Trophoblast cell (in vitro differentiated cells and primary cell): ENCODE data around the gene CHAMP1.

Experiments
- DNase-seq, 2 donors: peaks; one replicate each; pipeline ENCODE4 v3.0.0-alpha.2; 2016
- H2AFZ ChIP-seq: 2 replicates; pipeline ENCODE4 v1.6.1; 2013; ENCODE audit warnings: low read length, moderate library complexity, mild to moderate bottlenecking; ENCODE audit not compliant: insufficient read depth, poor library complexity
- H2AK5ac ChIP-seq: 2 replicates; pipeline ENCODE4 v1.6.1; 2013; ENCODE audit warnings: mild to moderate bottlenecking, low read length
- H2BK120ac ChIP-seq: 2 replicates; pipeline ENCODE4 v1.6.1; 2013; ENCODE audit warnings: low read length, mild to moderate bottlenecking, moderate library complexity; ENCODE audit not compliant: insufficient read depth, poor library complexity
- H2BK12ac ChIP-seq: 2 replicates; pipeline ENCODE4 v1.6.1; 2013; ENCODE audit warnings: mild to moderate bottlenecking, low read length, moderate library complexity
- H2BK5ac ChIP-seq: 2 replicates; pipeline ENCODE4 v1.6.1; 2013; ENCODE audit warnings: low read length, low read depth, moderate library complexity, mild to moderate bottlenecking; ENCODE audit not compliant: poor library complexity
- H3K14ac ChIP-seq: 2 replicates; pipeline ENCODE4 v1.6.1; 2013; ENCODE audit warnings: mild to moderate bottlenecking, low read length
- H3K18ac ChIP-seq: 2 replicates; pipeline ENCODE4 v1.6.1; 2013; ENCODE audit warnings: mild to moderate bottlenecking, low read length
- H3K23ac ChIP-seq: 2 replicates; pipeline ENCODE4 v1.6.1; 2013; ENCODE audit warnings: low read length
- H3K27ac ChIP-seq: 2 replicates; pipeline ENCODE4 v1.5.1; 2013; ENCODE audit warnings: low read depth, mild to moderate bottlenecking, inconsistent platforms, low read length, moderate library complexity
- H3K27me3 ChIP-seq: 2 replicates; pipeline ENCODE4 v1.6.1; 2013; ENCODE audit warnings: inconsistent platforms, mild to moderate bottlenecking, low read length, moderate library complexity; ENCODE audit not compliant: insufficient read depth
- H3K36me3 ChIP-seq, 2 experiments: 1 replicate in 1 of 2; 2 replicates in 1 of 2; pipeline ENCODE4 v1.6.1; 2013; ENCODE audit warnings: low read length in 2 of 2, mild to moderate bottlenecking in 2 of 2, moderate library complexity in 1 of 2; ENCODE audit not compliant: insufficient read depth in 2 of 2, control insufficient read depth in 1 of 2
- H3K4ac ChIP-seq: 2 replicates; pipeline ENCODE4 v1.6.1; 2013; ENCODE audit warnings: low read depth, mild to moderate bottlenecking, low read length, moderate library complexity
- H3K4me1 ChIP-seq, 2 experiments: 1 replicate in 1 of 2; 2 replicates in 1 of 2; pipeline ENCODE4 v1.6.1; 2013; ENCODE audit warnings: low read length in 2 of 2, mild to moderate bottlenecking in 2 of 2, moderate library complexity in 1 of 2; ENCODE audit not compliant: insufficient read depth in 2 of 2, control insufficient read depth in 1 of 2
- H3K4me2 ChIP-seq: 2 replicates; pipeline ENCODE4 v1.6.1; 2013; ENCODE audit warnings: inconsistent platforms, mild to moderate bottlenecking, low read length, moderate library complexity
- H3K4me3 ChIP-seq: 2 replicates; pipeline ENCODE4 v1.5.1; 2013; ENCODE audit warnings: mild to moderate bottlenecking, low read depth, low read length, inconsistent platforms
- H3K79me1 ChIP-seq: one replicate; pipeline ENCODE4 v1.6.1; 2013; ENCODE audit warnings: low read length
- H3K79me2 ChIP-seq: 2 replicates; pipeline ENCODE4 v1.6.1; 2013; ENCODE audit warnings: low read length, mild to moderate bottlenecking; ENCODE audit not compliant: control insufficient read depth, insufficient read depth, poor library complexity
- H3K9ac ChIP-seq: 2 replicates; pipeline ENCODE4 v1.6.1; 2013; ENCODE audit warnings: mild to moderate bottlenecking, low read length
- H3K9me3 ChIP-seq: 2 replicates; pipeline ENCODE4 v1.6.1; 2013; ENCODE audit warnings: low read depth, mild to moderate bottlenecking, control low read depth, inconsistent platforms, low read length; ENCODE audit not compliant: insufficient read depth
- H4K12ac ChIP-seq: 2 replicates; pipeline ENCODE4 v1.6.1; 2013; ENCODE audit warnings: low read depth, mild to moderate bottlenecking, low read length, moderate library complexity
- H4K8ac ChIP-seq: 2 replicates; pipeline ENCODE4 v1.6.1; 2013; ENCODE audit warnings: low read depth, mild to moderate bottlenecking, low read length, moderate library complexity
- H4K91ac ChIP-seq: one replicate; pipeline ENCODE4 v1.6.1; 2013; ENCODE audit warnings: low read depth, mild to moderate bottlenecking, low read length, moderate library complexity
- WGBS: extraction: QIAGEN DNeasy Blood & Tissue Kit; methylation state at CpG from one replicate; pipeline ENCODE4 v1.1.7; 2013; ENCODE audit warnings: missing lambda C conversion rate; ENCODE audit not compliant: insufficient read length, insufficient coverage; ENCODE audit errors: extremely low coverage; 5-methylcytosine and 5-hydroxymethylcytosine counted together

The CHAMP1 gene

DNA sequence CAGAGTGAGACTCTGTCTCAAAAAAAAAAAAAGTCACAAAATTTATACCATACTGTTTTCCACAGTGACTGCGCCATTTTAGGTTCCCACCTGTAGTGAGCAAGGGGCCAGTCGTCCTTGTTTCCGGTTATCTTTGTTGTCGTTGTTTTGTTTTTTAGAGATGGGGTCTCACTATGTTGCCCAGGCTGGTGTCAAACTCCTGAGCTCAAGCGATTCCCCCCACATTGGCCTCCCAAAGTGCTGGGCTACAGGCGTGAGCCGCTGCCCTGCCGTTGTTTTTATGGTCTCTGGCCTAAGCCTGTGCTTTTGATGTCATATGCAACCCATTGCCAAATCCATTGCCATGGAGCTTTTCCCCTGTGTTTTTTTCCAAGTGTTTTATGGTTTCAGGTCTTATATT lies 29.6 kb upstream of the CHAMP1 start:
- H3K14ac ChIP-seq: no peak overlapping the region
- H3K9ac ChIP-seq: no peak overlapping the region
- peak overlapping the region; percentile 54 for H3K4ac ChIP-seq
- WGBS: no CpG with 5 or more reads among the region's 8 CpGs
- H4K91ac ChIP-seq: no peak overlapping the region
- no peak overlapping the region for H2AFZ ChIP-seq
- no peak overlapping the region for H3K23ac ChIP-seq
- no peak overlapping the region for H3K18ac ChIP-seq
- no peaks in the 10 kb centered on the region for H3K27me3 ChIP-seq
- H4K12ac ChIP-seq: no peak overlapping the region
- no peak overlapping the region for H3K4me3 ChIP-seq
- H2BK12ac ChIP-seq: no peak overlapping the region
- DNase-seq: no peak
- H3K27ac ChIP-seq: no peak overlapping the region
- H3K36me3 ChIP-seq: peaks cover 24 to 41% of the 10 kb centered on the region in 2 experiments
- H3K4me1 ChIP-seq: peaks cover 3 to 7% of the 10 kb centered on the region in 2 experiments
- H3K79me1 ChIP-seq: peaks cover 14% of the 10 kb centered on the region
- no peaks in the 10 kb centered on the region for H3K9me3 ChIP-seq
- peaks cover 10% of the 10 kb centered on the region for H3K79me2 ChIP-seq
- no peak overlapping the region for H2AK5ac ChIP-seq
- H3K4me2 ChIP-seq: no peak overlapping the region
- no peak overlapping the region for H2BK5ac ChIP-seq
- no peak overlapping the region for H4K8ac ChIP-seq
- no peak overlapping the region for H2BK120ac ChIP-seq

GRCh38 chr13:114285166-114285808 lies 29.0 kb upstream of the CHAMP1 start:
- Histone ChIP-seq H3K9ac (no peak overlapping the region), H3K23ac (no peak overlapping the region), H3K79me2 (peaks cover 10% of the 10 kb centered on the region), H3K4me3 (no peak overlapping the region), H3K27ac (no peak overlapping the region), H3K18ac (no peak overlapping the region), H2AFZ (no peak overlapping the region), H3K4me2 (no peak overlapping the region), H3K79me1 (peaks cover 14% of the 10 kb centered on the region), H2BK120ac (no peak overlapping the region), H3K4me1 (peaks cover 3 to 7% of the 10 kb centered on the region in 2 experiments), H3K27me3 (no peaks in the 10 kb centered on the region), H4K8ac (no peak overlapping the region), H3K36me3 (peaks cover 29 to 43% of the 10 kb centered on the region in 2 experiments), H4K91ac (no peak overlapping the region), H2BK5ac (no peak overlapping the region), H2BK12ac (no peak overlapping the region), H3K14ac (no peak overlapping the region), H4K12ac (no peak overlapping the region), H2AK5ac (no peak overlapping the region), H3K4ac (no peak overlapping the region), H3K9me3 (no peaks in the 10 kb centered on the region)
- WGBS: no CpG with 5 or more reads among the region's 4 CpGs
- no peak for DNase-seq

- Histone ChIP-seq H3K14ac (no peak overlapping the region), H3K27me3 (no peaks in the 10 kb centered on the region), H3K79me1 (peaks cover 7% of the 10 kb centered on the region), H3K9ac (no peak overlapping the region), H3K4me3 (no peak overlapping the region), H3K27ac (no peak overlapping the region), H4K12ac (no peak overlapping the region), H3K79me2 (peaks cover 5% of the 10 kb centered on the region), H2AK5ac (no peak overlapping the region), H2BK120ac (no peak overlapping the region), H4K91ac (no peak overlapping the region), H3K18ac (no peak overlapping the region), H3K23ac (no peak overlapping the region), H3K9me3 (no peaks in the 10 kb centered on the region), H2AFZ (no peak overlapping the region), H3K36me3 (peaks cover 32 to 46% of the 10 kb centered on the region in 2 experiments), H4K8ac (no peak overlapping the region), H3K4me2 (no peak overlapping the region), H2BK5ac (no peak overlapping the region), H3K4ac (no peak overlapping the region), H3K4me1 (peaks cover 0 to 2% of the 10 kb centered on the region in 2 experiments), H2BK12ac (no peak overlapping the region)
- peak; percentile 67 to 77 for DNase-seq
- no CpG with 5 or more reads among the region's 8 CpGs for WGBS
Observed at GRCh38 chr13:114286808-114287207, 27.5 kb upstream of the CHAMP1 start.

- Histone ChIP-seq H2AK5ac (no peak overlapping the region), H4K91ac (no peak overlapping the region), H3K14ac (no peak overlapping the region), H4K8ac (no peak overlapping the region), H2AFZ (no peak overlapping the region), H3K4ac (no peak overlapping the region), H3K79me1 (no peaks in the 10 kb centered on the region), H2BK12ac (no peak overlapping the region), H3K27me3 (no peaks in the 10 kb centered on the region), H3K18ac (no peak overlapping the region), H3K36me3 (peaks cover 41 to 56% of the 10 kb centered on the region in 2 experiments), H3K4me3 (no peak overlapping the region), H3K27ac (no peak overlapping the region), H3K9ac (no peak overlapping the region), H3K4me1 (no peaks in the 10 kb centered on the region), H3K9me3 (no peaks in the 10 kb centered on the region), H4K12ac (no peak overlapping the region), H3K4me2 (no peak overlapping the region), H2BK120ac (no peak overlapping the region), H3K23ac (no peak overlapping the region), H2BK5ac (no peak overlapping the region), H3K79me2 (no peaks in the 10 kb centered on the region)
- DNase-seq: no peak
- no CpG with 5 or more reads among the region's 8 CpGs for WGBS
Observed at GRCh38 chr13:114288157-114288591, 26.1 kb upstream of the CHAMP1 start.
